Measurements from ENCODE around the gene ESR1.
"Not testable (repeated sequence)": the region's sequence is repeated elsewhere in the genome, so short reads cannot be mapped to it uniquely, and the experiment has no call there.

The ESR1 gene

GRCh38 chr6:151899796-151900195 is 92.3 kb downstream of the ESR1 start:
- DNase-seq = not testable (repeated sequence)

GRCh38 chr6:151900256-151900655 is 92.8 kb downstream of the ESR1 start:
- no peak for DNase-seq

GRCh38 chr6:151901009-151901411 is 93.5 kb downstream of the ESR1 start:
- DNase-seq = no peak

- no peak for DNase-seq
Measured at GRCh38 chr6:151904631-151905030, 97.1 kb downstream of the ESR1 start.

GRCh38 chr6:151905072-151905471 is 97.6 kb downstream of the ESR1 start:
- no peak for DNase-seq

GRCh38 chr6:151905854-151906253 is 98.4 kb downstream of the ESR1 start:
- no peak for DNase-seq

GRCh38 chr6:151911401-151911800 is 103.9 kb downstream of the ESR1 start:
- DNase-seq = no peak

- DNase-seq = no peak
Measured at GRCh38 chr6:151914484-151914883, 107.0 kb downstream of the ESR1 start.

GRCh38 chr6:151916075-151916474 is 108.6 kb downstream of the ESR1 start:
- no peak for DNase-seq

- DNase-seq = no peak
Measured at GRCh38 chr6:151916680-151917164, 109.2 kb downstream of the ESR1 start.

GRCh38 chr6:151917531-151918329 is 110.2 kb downstream of the ESR1 start:
- no peak for DNase-seq

- no peak for DNase-seq
Measured at GRCh38 chr6:151940307-151940706, 132.8 kb downstream of the ESR1 start.

GRCh38 chr6:151948002-151948743 is 140.7 kb downstream of the ESR1 start:
- DNase-seq = no peak

GRCh38 chr6:151958332-151958731 is 150.8 kb downstream of the ESR1 start:
- DNase-seq = no peak

- DNase-seq = no peak
Measured at GRCh38 chr6:151959086-151959485, 151.6 kb downstream of the ESR1 start.

GRCh38 chr6:151961809-151962208 is 154.3 kb downstream of the ESR1 start:
- DNase-seq = no peak

GRCh38 chr6:151962246-151962846 is 154.9 kb downstream of the ESR1 start:
- no peak for DNase-seq

GRCh38 chr6:151963001-151963400 is 155.5 kb downstream of the ESR1 start:
- DNase-seq = no peak

- DNase-seq = not testable (repeated sequence)
Measured at GRCh38 chr6:151964412-151964811, 156.9 kb downstream of the ESR1 start.

GRCh38 chr6:151974061-151974617 is 166.7 kb downstream of the ESR1 start:
- no peak for DNase-seq

GRCh38 chr6:151975795-151976194 is 168.3 kb downstream of the ESR1 start:
- no peak for DNase-seq

GRCh38 chr6:151988199-151988598 is 180.7 kb downstream of the ESR1 start:
- DNase-seq = not testable (repeated sequence)

GRCh38 chr6:151992091-151992490 is 184.6 kb downstream of the ESR1 start:
- DNase-seq = no peak
